Activated CD4-positive, CD25-positive, alpha-beta regulatory T cell treated with anti-CD3 and anti-CD28 coated beads, Interleukin-2, amount 50 U/mL, for 24 hours (primary cell): ENCODE results near the gene GPR33.
"Not testable (repeated sequence)": the region's sequence is repeated elsewhere in the genome, so short reads cannot be mapped to it uniquely, and the experiment has no call there.

ENCODE experiments used
- ATAC-seq, 2 donors: fragments of 150-1000 bp; cut with Tn5 transposase; one replicate each; pipeline ENCODE4 v1.10.0; 2021; ENCODE audit warnings: mild to moderate bottlenecking in 1 of 2, moderate library complexity in 1 of 2

The GPR33 gene, protein sequence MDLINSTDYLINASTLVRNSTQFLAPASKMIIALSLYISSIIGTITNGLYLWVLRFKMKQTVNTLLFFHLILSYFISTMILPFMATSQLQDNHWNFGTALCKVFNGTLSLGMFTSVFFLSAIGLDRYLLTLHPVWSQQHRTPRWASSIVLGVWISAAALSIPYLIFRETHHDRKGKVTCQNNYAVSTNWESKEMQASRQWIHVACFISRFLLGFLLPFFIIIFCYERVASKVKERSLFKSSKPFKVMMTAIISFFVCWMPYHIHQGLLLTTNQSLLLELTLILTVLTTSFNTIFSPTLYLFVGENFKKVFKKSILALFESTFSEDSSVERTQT

DNA sequence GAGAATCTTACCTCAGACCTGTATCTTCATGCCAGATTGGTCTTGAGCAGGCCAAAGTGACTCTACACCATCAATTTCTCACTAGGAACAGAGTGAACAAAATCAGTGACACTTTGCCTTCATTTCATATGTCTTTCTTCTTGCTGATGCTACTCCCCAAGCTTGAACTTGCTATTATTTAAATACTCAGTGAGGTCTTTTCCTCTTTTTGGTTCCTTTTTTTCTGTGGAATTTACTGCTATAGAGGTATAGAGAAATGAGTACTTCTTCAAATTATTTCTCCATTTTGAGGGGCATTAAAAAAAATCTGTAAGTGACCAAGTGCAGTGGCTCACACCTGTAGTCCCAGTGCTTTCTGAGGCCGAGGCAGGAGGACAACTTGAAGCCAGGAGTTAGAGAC, at the start of gene GPR33:
TSS of gene GPR33 (minus strand) at position 154 of the 400 bp plus-strand sequence. CDS start 4,074 bp downstream, outside the sequence.
- no peak for ATAC-seq

DNA sequence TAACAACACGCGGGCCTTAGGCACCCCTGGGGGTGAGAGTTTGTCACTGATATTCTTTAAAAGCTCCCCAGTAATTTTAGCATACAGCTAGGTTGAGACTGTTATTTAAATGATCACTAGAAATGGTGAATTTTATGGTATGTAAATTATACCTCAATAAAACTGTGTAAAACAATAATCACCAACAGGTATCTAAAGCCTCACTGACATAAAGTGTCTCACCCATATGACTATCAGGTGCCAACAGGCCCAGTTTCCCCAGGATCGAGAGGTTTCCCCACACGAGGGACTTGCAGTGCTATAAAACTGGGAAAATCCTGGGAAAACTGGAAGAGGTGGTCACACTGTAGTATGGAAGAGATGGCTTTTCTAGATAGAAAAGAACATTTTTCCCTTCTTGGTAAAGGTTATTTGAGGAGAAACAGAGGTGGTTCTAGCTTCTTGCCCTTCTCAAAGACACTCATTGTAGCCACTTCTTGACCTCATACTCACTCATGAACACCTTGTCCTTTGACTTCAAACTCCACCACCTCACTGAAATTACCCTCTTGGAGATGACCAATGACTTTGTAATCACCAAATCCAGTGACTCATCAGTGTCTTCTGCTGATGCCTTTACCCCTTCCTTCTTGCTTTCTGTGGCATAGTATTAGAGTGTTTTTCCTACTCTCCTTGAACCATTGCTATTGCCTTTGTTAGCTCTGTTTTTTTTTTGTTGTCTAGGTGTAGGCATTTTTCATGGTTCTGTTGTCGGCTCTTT, 48.5 kb upstream of the GPR33 start:
- no peak for ATAC-seq

DNA sequence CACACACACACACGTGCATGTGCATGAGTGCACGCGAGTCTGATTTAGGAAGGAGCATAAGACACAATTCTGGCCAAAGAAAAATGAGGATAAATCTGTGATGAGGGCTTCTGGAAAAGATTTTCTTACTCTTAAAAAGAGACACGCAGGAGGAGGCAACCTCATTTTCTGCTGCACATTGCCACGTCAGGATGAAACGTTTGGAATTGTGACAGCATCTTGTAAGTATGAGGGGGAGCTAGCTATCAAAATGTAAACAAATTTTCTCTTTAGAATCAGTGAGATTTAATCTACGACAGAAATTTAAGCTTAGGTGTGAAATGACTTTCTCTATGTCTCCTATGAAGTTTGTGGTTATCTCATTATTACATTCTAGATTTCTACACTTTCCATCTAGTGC, 42.3 kb upstream of the GPR33 start:
- ATAC-seq, result no peak

DNA sequence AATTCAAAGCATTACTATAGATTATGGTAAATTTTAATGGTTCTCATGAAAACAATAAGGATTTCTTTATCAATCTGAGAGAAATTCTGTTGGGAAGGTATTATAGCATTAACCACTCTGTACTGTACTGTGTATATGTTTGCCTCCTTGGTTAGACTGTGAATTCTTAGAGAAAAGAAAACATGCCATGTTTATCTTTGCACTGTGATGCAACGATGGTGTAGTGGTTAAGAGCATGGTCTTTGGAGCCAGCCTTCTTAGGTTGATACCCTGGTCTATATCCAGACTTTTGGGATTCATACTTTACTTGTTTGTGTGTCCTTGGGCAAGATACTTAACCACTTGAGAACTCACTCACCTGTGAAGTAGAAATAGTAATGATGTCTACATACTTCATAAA, 41.2 kb upstream of the GPR33 start:
- ATAC-seq, result no peak

DNA sequence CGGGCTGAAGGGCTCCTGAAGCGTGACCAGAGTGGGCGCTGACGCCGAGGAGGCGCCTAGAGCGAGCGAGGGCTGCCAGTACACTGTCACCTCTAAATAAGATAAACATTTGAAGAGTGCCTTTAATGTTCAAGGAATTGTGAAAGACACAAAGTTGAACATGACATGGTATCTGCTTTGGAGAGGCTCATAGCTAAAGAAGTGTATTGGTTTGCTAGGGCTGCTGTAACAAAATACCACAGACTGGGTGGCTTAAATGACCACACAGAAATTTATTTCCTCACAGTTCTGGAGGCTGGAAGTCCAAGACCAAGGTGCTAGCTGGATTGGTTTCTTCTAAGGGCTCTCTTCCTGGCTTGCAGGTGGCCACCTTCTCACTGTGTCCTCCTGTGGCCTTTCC, 39.7 kb upstream of the GPR33 start:
- ATAC-seq, result no peak

DNA sequence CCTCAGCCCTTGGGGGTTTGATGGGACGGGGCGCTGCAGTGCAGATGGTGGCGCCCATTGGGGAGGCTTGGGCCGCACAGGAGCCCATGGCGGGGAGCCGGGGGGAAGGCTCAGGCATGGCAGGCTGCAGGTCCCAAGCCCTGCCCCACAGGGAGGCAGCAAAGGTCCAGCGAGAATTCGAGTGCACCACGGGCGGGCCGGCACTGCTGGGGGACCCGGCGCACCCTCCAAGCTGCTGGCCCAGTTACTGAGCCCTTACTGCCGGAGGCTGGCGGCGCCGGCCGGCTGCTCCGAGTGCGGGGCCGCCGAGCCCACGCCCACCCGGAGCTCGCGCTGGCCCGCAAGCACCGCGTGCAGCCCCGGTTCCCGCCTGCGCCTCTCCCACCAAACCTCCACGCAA, 39.2 kb upstream of the GPR33 start:
- no peak for ATAC-seq

DNA sequence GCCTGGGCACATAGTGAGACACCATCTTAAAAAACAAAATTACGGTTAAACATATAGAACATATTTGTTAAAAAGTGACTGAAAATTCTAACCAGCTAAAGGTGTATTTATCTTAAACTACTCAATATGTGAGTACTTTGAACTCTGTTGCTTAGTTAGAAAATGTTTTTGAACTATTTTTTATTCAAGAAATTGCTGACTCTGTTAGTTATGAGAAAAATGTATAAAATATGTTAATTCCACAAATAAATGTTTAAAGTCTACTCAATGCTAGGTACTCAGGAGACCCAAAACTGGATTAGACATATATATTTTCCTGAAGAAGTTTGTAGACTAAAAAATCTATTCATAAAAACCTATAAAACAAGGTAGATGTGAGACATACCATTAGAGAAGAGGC, 23.0 kb upstream of the GPR33 start:
- no peak for ATAC-seq

DNA sequence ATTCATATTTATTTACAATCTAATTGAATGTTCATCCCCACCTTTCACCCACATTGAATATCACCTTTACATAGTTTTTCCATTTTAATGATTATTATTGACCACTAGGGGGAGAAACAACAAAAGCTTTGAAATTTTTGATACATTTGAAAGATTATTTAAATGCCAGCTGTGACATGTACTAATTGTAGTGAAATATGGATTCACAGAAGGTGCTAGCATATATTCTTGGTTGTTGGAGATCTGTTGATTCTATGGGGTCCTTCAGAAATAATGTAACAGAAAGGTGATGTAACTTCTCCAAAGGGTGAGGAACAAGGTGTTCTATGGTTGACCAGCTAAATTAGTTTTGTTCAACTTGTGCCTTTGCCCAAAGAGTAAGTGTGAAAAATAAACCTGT, 22.4 kb upstream of the GPR33 start:
- no peak for ATAC-seq

DNA sequence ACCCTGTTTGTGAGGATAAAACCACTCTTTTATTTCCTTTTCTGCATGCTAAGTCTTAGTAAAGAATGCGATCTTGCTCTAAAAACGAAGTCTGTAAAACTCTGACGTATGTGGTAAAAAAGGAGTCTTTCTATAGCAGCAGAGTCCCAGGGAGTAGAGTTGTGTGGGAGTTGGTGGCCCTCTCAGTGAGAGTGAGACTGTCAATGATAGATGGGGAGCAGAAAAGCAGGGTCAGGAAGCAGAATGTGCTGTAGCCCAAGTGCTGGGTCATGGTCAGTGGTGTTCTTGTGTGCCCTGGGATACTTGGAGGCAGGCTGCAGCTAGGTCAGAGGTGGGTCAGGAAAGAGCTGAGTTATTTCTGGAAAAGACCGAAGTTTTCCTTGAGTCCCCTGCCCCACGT, 20.3 kb upstream of the GPR33 start:
- no peak for ATAC-seq

DNA sequence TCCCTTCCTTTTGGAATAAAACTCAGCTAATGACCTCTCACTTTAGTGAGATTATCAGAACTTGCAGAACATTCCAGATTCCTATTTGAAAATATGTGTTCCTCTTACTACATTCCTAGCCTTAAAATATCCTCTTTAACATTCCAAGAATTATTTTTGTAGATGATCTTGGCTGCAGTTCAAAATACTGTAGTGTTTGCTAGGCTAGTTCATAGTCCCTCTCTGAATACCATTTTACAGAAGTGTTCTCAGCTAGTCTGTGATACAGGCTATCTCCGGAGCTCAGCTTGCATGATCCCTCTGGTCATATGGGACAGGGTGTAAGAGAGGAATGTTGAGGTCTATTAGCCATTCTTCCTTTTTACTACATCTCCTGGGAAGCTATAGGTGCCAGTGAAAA, 17.6 kb upstream of the GPR33 start:
- ATAC-seq, result no peak

DNA sequence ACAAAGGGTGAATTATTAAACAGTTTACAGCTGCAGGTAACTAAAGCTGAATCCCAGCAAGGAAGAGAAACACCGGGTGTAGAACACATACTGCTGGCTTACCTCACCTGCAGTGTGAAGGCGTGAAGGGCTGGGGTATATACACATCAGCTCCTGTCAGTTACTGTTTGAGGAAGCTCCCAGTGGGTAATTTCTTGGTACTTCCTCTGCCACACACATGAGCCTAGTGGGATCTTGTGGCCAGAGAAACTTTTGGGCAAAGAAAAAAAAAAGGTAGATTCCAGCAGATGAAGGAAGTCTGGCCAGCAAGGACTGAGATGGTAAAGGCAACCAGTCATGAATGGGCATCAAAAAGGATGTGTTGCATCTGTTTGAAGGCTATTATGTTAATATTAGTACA, 14.0 kb upstream of the GPR33 start:
- ATAC-seq, result no peak

DNA sequence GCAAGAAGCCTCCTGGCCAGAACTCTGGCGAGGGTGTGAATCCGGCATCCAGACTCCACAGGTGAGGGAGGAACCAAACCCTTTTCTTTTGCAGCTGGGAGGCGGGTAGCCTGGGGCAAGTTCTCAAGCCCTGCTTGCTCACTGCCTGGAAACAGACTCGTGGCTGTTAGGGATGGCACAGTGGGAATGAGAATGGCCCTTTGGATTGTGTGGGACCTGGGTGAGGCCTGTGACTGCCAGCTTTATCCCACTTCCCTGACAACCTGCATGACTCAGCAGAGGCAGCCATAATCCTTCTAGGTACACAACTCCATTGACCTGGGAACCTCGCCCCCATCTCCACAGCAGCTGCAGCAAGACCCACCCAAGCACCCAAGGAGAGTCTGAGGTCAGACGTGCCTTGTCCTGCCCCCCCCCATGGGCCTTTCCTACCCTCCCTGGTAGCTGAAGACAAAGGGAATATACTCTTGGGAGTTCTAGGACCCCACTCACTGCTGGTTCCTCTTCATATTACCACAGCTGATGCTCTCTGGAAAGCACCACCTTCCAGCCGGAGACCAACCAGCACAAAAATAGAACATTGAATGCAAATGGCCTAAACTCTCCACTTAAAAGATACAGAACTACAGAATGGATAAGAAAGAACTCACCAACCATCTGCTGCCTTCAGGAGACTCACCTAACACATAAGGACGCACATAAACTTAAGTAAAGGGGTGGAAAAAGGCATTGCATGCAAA, 5.1 kb upstream of the GPR33 start:
- ATAC-seq, result no peak

DNA sequence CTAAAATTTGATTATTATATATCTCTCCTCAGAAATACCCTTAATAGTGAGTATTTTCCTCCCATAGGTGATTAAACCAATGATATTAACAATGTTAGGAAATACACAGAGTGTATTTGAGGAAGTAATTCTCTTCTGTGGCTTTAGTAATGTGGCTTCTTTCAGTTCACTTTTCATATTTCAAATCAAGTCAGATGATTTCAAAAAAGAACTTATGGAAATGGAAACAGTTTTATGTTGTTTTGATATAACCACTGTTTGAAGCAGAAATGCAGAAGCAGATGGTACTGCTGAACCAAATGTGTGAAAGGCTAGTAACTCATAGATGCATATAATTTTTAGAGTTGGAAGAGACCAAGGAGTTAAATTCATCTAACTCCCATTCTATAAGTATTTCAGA, 1.9 kb upstream of the GPR33 start:
- no peak for ATAC-seq

DNA sequence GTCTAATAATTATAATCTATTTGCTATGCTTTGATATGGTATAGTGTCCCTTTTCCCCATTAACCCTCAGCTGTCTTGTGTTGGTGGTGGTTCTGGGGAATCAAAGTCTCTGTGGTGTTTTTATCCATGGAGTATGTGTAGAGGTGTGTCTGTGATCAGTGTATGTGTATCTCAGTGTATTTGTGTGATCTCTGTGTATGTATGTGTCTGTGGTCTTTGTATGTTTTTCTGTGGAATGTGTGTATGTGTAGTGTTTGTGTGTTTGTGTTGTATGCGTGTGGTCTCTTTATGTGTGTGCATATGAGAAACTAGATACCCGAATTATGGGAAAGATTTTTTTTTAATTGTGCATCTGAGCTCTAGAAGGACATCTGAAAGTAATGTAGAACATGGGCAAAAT, 1.1 kb downstream of the GPR33 start:
- no peak for ATAC-seq

DNA sequence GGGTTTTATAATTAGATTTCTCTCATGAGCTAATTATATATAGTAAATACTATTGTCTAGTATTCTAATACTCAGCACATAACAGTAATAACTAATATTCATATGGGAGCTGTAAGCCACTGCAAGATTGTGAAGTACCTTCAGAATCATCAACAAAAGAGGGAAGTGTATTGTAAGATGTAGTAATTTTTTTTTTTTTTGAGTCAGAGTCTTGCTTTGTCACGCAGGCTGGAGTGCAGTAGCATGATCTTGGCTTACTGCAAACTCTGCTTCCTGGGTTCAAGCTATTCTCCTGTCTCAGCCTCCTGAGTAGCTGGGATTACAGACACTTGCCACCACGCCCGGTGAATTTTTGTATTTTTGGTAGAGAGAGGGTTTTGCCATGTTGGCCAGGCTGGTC, 3.1 kb downstream of the GPR33 start:
- no peak for ATAC-seq

DNA sequence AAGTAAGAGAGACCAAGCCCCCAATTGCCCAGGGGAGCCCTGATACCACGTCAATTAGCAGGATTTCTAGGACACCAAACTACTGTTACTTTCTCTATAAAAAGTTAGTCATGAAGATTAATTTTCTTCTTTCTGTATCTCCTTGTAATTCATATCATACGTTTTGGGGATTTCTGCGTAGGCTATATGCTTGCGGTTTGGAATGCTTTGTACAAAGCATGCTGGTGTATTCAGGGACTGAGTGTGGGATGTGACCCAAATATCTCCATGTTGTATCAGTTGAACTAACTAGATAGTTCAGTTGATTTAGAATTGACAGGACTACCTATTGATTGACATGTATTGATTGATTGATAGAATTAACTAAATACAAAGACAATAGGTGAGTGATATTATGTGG, 7.7 kb downstream of the GPR33 start:
- ATAC-seq, result no peak

DNA sequence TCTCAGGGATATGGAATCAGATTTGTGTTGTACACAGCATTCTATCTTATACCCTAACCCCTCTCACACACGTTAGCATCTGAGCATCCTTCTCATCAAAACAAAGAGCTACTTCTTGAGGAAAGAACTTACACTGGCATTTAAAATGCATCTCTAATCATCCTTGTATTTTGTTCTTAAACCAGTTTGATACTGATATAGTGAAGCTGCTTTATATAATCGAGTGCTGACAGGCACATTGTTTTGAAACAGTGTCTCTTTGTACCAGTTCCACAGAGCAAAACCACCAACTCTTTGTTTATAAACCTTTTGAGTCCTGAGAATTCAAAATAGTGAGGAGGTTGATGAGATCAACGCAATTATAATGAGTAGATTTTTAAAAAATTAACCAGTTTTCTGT, 8.8 kb downstream of the GPR33 start:
- ATAC-seq, result no peak

DNA sequence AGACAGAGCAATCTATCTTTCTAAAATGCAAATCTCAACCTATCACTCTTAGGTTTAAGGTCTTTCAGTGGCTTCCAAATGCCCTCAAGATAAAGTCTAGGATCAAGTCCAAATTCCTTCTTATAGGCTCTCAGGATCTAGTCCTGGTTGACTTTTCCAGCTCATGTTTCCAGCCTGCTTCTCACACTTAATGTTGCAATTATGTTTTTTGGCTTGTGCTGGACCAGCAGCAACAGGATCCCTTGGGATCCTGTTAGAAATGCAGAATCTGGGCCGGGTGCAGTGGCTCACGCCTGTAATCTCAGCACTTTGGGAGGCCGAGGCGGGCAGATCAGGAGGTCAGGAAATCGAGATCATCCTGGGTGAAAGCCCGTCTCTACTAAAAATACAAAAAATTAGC, 10.6 kb downstream of the GPR33 start:
- ATAC-seq, result no peak

DNA sequence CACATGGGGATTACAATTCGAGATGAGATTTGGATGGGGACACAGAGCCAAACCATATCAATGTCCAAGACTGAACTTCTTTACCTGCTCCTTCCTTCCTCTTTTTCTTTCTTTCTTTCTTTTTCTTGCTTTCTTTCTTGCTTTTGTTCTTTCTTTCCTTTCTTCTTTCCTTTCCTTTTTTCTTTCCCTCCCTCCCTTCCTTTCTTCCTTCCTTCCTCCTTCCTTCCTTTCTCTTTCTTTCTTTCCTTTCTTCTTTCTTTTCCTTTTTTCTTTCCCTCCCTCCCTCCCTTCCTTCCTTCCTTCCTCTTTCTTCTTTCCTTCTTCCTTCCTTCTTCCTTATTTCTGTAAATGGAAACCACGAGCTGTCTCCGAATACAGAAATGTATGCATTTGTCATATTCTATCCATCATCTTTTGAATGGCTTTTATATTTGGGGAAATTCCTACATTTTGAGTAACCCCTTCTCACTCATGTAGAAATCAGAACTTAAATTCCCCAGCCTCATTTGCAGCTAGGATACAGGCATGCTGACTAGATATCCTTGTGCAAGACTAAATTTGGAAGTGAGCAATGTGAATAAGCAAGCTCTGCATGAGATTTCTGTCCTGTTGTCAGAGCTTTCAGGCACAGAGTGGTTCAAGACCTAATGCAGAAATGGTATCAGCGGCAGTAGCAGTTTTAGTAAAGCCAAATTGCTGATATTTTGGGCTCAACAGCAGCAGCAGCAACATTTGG, 11.5 kb downstream of the GPR33 start:
- no peak for ATAC-seq

DNA sequence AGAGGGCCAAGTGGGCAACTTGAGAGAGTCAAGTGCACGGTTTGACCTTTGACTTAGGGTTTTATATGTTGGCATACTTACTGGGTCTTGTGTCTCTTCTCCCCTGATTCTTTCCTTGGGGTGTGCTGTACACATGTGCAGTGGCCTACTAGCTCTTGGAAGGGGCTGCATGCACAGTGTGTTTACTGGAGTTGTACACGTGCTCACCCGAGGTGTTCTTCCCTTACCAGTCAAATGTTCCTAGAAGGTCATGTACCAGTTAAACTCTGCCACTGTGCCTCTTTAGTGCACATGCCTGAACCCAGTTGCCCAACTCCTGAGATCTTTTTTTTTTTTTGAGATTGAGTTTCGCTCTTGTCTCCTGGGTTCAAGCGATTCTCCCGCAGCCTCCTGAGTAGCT, 21.3 kb downstream of the GPR33 start:
- no peak for ATAC-seq

DNA sequence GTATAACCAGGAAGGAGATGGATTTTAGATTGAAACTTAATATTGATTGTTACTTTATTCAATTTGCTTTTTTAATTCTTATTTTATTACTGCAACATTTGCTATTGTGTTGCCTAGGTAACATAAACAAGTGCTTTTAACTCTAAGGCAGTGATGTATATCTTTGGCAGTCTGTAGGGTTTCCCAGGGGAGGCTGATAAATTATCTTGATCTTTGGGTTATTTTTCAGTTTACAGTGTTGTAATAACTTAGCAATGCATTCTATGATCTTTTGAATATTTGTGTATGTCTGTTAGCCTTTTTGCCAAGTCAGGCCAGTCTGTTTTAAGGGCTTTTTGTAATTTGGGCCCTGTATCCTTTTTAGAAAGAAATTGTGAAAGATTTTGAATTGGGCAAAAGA, 22.7 kb downstream of the GPR33 start:
- ATAC-seq, result no peak

DNA sequence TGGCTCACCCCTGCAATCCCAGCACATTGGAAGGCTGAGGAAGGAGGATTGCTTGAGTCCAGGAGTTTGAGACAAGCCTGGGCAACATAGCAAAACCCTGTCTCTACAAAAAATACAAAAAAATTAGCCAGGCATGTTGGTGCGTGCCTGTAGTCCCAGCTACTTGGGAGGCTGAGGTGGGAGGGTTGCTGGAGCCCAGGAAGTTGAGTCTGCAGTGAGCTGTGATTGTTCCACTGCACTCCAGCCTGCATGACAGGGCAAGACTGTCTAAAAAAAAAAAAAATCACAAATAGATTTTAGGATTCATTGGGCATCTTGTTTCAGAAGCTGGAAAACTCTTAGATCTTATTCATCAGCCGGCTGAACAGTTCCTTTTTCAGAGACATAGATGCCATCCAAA, 25.4 kb downstream of the GPR33 start:
- not testable (repeated sequence) for ATAC-seq

DNA sequence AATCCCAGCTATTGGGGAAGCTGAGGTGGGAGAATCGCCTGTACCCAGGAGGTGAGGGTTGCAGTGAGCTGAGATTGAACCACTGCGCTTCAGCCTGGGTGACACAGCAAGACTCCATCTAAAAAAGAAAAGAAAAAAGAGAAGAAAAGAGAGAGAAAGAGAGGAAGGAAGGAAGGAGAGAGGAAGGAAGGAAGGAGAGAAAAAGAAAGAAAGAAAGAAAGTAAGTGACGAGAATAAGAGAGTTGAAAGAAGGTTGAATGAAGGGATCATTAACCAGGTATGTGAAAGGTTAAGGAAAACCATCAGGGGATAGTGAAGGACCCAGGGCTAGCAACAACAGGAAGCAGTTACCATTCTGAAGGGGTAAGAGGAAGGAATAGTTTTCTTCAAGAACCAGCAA, 26.3 kb downstream of the GPR33 start:
- ATAC-seq, result no peak
